ENCODE data around the gene THYN1.

The THYN1 gene

DNA sequence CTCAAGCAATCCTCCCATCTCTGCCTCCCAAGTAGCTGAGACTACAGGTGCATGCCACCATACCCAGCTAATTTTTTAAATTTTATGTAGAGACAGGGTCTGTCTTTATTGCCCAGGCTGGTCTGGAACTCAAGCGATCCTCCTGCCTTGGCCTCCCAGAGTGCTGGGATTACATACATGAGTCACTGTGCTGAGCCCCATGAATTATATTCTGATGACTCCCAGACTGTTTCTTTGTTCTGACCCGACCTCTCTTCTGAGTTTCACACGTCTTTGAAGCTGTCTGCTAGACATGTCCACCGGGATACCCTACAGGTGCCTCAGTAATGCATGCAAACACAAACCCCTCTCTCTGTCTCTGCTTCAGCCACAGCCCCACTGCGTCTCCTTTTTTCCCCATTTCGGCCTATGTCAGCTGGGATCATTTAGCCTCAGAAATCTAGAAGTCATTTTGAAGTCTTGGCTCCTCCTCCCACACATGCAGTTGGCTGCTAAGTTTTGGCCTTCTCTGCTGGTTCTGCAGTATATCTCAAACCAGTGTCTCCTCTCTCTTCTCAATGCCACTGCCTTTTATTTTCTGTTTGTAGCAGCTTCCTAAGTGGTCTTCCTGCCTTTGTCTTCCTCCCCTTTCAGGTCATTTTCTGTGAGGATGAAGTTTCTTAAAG is 23.9 kb downstream of the THYN1 start:
- Histone ChIP-seq H3K9ac (ENCODE audit: low read length) (no peak overlapping the region), H3K9me3 (ENCODE audit: control insufficient read depth, low read depth, low read length) (no peaks in the 10 kb centered on the region), H3K4me3 (ENCODE audit: low read length) (no peak overlapping the region), H3K4me1 (ENCODE audit: control insufficient read depth, low read depth, low read length) (peaks cover 6% of the 10 kb centered on the region), H3K36me3 (ENCODE audit: control insufficient read depth, low read depth, low read length) (no peaks in the 10 kb centered on the region), H3K27ac (ENCODE audit: low read length) (no peak overlapping the region), H3K27me3 (ENCODE audit: control insufficient read depth, insufficient read depth, low read length) (peaks cover 14% of the 10 kb centered on the region)

DNA sequence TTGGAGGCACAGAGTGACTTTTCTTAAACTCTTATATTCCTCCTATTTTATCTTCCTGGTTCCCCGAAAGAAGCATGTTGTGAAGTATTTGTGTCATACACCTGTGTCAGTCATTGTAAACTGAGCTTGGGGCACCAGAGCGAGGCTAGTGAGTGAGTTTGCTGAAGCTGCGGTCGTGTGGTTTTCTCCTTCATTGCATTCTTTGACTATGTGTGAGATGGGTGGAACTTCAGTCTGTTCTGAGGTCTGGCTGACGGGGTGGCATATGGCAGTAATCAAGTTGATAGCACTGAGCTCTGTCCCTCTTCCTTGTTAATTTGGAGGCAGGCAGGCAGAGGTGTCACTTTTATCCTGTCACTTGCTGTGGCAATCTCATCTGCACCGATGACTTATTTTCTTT is 24.5 kb downstream of the THYN1 start:
- Histone ChIP-seq H3K27ac (ENCODE audit: low read length) (no peak overlapping the region), H3K27me3 (ENCODE audit: control insufficient read depth, insufficient read depth, low read length) (peaks cover 14% of the 10 kb centered on the region), H3K4me3 (ENCODE audit: low read length) (no peak overlapping the region), H3K36me3 (ENCODE audit: control insufficient read depth, low read depth, low read length) (no peaks in the 10 kb centered on the region), H3K9ac (ENCODE audit: low read length) (no peak overlapping the region), H3K4me1 (ENCODE audit: control insufficient read depth, low read depth, low read length) (peaks cover 6% of the 10 kb centered on the region), H3K9me3 (ENCODE audit: control insufficient read depth, low read depth, low read length) (no peaks in the 10 kb centered on the region)

DNA sequence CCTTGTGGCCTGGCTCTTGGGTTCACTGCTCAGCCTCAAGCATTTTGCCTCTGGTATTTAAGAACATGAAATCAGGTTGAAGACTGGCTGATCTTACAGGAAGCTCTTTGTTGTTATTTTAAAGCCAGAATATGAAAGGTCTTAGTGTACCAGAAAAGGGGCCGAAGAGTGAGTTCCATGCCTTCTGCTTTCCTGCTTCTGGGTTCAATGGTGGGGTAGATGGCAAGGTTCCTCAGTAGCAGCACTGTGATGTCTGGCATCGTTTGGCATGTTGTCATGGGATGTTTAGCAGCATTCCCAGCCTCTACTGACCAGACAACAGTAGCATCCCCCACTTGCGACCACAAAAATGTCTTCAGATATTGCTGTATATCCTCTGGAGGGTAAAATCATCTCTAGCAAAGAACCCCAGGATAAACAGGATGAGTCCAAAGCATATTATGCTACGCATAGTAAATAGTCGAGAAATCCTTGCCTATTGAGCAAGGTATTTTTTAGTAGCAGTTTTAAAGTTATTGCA is 26.3 kb downstream of the THYN1 start:
- no peak overlapping the region for H3K27ac ChIP-seq (ENCODE audit: low read length)
- H3K4me1 ChIP-seq (ENCODE audit: control insufficient read depth, low read depth, low read length): peaks cover 11% of the 10 kb centered on the region
- no peaks in the 10 kb centered on the region for H3K36me3 ChIP-seq (ENCODE audit: control insufficient read depth, low read depth, low read length)
- H3K27me3 ChIP-seq (ENCODE audit: control insufficient read depth, insufficient read depth, low read length): peaks cover 14% of the 10 kb centered on the region
- no peaks in the 10 kb centered on the region for H3K9me3 ChIP-seq (ENCODE audit: control insufficient read depth, low read depth, low read length)
- H3K4me3 ChIP-seq (ENCODE audit: low read length): no peak overlapping the region
- no peak overlapping the region for H3K9ac ChIP-seq (ENCODE audit: low read length)

DNA sequence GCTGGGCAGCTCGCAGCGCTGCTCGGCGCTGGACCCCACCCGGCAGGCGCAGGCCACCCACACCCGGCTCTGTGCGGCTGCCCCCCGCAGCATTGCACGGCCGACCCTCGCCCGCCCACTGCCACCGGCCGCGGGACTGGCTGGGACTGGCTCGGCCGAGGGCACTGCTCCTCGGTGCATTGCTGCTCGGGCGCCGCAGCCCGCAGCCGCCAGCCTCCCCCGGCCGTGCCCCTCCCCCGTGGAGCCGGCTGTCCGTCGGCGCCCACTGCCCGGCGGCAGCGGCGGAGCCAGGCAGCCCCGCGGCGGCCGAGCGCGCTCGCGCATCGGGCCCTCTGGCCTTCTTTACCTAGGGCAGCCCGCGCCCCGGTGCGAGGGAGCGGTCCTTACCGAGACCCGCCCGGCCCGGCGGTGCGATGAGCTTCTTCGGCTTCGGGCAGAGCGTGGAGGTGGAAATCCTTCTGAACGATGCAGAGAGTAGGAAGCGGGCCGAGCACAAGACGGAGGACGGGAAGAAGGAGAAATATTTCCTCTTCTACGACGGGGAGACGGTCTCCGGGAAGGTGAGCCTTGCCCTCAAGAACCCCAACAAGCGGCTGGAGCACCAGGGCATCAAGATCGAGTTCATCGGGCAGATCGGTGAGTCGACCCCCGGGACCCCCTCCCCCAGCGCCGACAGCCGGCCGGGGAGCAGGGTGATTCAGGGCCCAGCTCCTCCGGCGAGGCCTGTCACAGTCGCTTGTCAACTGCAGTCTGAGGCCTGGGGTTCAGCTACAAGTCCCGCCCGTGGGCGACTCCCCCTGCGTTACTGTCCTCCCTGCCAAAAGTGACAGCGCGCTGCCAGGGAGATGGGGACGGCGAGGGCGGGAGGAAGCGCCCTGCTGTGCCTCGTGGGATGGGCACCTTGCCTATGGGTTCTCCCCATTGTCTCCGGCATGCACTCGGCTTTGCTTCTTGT is 28.2 kb downstream of the THYN1 start:
- Histone ChIP-seq H3K9ac (ENCODE audit: low read length) (peak overlapping the region; percentile 14), H3K4me3 (ENCODE audit: low read length) (peak overlapping the region; percentile 85), H3K9me3 (ENCODE audit: control insufficient read depth, low read depth, low read length) (no peaks in the 10 kb centered on the region), H3K4me1 (ENCODE audit: control insufficient read depth, low read depth, low read length) (peaks cover 11% of the 10 kb centered on the region), H3K36me3 (ENCODE audit: control insufficient read depth, low read depth, low read length) (peaks cover 8% of the 10 kb centered on the region), H3K27me3 (ENCODE audit: control insufficient read depth, insufficient read depth, low read length) (peaks cover 14% of the 10 kb centered on the region), H3K27ac (ENCODE audit: low read length) (no peak overlapping the region)

DNA sequence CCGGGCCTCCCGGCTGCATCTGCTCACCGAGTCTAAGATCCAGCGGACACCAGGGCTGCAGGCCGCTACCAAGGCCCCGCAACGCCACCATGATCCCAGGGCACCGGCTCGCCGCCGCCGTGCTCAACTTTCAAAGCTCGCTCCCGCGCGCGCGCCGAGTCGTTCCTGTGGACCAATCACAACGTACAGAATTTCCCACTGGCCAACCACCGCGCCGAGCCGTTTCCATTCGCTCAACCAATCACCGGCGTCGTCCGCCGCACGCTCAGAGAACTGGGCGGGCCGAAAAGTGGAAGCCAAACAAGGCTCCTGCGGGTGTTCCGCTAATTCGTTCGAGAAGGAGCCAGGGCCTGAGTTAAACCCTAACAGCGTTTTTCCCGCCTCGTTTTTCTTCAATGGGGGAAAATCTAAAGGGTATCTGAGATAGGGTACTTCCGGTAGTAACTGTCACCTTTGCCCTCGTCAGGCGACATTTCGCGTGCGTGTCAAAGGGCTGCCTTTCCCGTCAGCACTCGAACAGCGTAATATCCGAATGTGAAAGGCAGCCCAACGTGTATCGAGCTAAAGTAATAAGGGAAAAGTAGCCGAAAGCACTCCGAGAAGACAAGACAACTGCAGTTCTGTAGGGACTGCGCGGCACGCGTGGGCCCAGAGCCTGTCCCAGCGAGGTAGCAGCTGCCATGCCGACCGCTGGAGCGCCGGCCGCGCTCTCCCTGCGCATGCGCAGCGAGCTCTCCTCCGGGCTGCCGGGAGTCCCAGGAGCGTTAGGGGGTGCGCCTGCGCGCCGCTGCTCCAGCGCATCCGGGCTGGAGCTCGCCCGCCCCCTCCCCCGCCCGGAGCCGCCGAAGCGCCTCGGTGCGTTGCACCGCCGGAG is 29.1 kb downstream of the THYN1 start, which contains the start of the genes NCAPD3 and VPS26B:
TSS of gene NCAPD3 (minus strand) at position 132 of the 874 bp plus-strand sequence. CDS start at position 91, 41 bp downstream.
TSS of gene VPS26B (plus strand) at position 836 of the 874 bp plus-strand sequence. CDS start 452 bp downstream, outside the sequence.
- peaks cover 11% of the 10 kb centered on the region for H3K4me1 ChIP-seq (ENCODE audit: control insufficient read depth, low read depth, low read length)
- H3K27me3 ChIP-seq (ENCODE audit: control insufficient read depth, insufficient read depth, low read length): peaks cover 14% of the 10 kb centered on the region
- H3K9ac ChIP-seq (ENCODE audit: low read length): peak within 1 kb of the TSS; percentile 59
- H3K9me3 ChIP-seq (ENCODE audit: control insufficient read depth, low read depth, low read length): no peaks in the 10 kb centered on the region
- H3K27ac ChIP-seq (ENCODE audit: low read length): no peak within 1 kb of the TSS
- H3K36me3 ChIP-seq (ENCODE audit: control insufficient read depth, low read depth, low read length): peaks cover 16% of the 10 kb centered on the region
- peak within 1 kb of the TSS; percentile 85 for H3K4me3 ChIP-seq (ENCODE audit: low read length)

DNA sequence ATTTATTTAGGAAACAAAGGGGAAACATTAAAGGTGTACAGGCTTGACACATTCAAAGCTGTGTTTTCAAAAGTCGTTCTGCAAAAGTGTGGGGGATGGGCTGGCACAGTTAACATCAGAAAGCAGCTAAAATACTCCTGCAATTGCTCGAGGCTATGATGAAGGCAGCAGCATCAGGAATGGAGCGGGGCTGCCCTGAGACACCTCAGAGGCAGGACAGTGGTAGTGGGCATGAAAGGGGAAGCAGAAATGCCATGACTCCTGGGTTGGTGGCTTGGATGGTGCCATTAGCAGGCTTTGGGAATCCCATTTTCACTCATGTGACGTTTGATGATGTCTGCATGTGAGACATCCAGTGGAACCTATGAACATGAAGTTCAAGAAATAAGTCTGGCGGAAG is 30.0 kb downstream of the THYN1 start:
- H3K9me3 ChIP-seq (ENCODE audit: control insufficient read depth, low read depth, low read length): no peaks in the 10 kb centered on the region
- peaks cover 14% of the 10 kb centered on the region for H3K27me3 ChIP-seq (ENCODE audit: control insufficient read depth, insufficient read depth, low read length)
- H3K4me1 ChIP-seq (ENCODE audit: control insufficient read depth, low read depth, low read length): peaks cover 11% of the 10 kb centered on the region
- peak overlapping the region; percentile 85 for H3K4me3 ChIP-seq (ENCODE audit: low read length)
- no peak overlapping the region for H3K27ac ChIP-seq (ENCODE audit: low read length)
- H3K9ac ChIP-seq (ENCODE audit: low read length): peak overlapping the region; percentile 59
- peaks cover 24% of the 10 kb centered on the region for H3K36me3 ChIP-seq (ENCODE audit: control insufficient read depth, low read depth, low read length)

DNA sequence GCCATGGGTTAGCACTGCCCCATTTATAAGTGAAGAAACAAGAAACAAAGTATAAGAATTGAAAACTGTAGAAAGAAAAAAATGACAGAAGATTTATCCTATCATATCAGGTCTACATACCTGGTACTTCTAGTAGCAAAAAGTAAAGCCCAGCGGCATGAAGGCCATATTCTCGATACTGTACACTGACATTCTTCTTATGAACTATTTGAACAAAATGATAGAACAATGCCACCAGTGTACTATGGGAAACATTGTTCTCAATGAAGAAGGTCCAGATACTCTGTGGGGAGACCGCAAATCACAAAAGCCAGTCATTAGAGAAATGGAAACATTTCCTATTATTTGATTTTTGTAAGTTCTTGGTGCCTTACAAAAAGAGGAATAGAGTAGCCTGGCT is 36.3 kb downstream of the THYN1 start:
- Histone ChIP-seq H3K9ac (ENCODE audit: low read length) (no peak overlapping the region), H3K27me3 (ENCODE audit: control insufficient read depth, insufficient read depth, low read length) (no peaks in the 10 kb centered on the region), H3K4me1 (ENCODE audit: control insufficient read depth, low read depth, low read length) (no peaks in the 10 kb centered on the region), H3K4me3 (ENCODE audit: low read length) (no peak overlapping the region), H3K27ac (ENCODE audit: low read length) (no peak overlapping the region), H3K9me3 (ENCODE audit: control insufficient read depth, low read depth, low read length) (no peaks in the 10 kb centered on the region), H3K36me3 (ENCODE audit: control insufficient read depth, low read depth, low read length) (peaks cover 55% of the 10 kb centered on the region)

DNA sequence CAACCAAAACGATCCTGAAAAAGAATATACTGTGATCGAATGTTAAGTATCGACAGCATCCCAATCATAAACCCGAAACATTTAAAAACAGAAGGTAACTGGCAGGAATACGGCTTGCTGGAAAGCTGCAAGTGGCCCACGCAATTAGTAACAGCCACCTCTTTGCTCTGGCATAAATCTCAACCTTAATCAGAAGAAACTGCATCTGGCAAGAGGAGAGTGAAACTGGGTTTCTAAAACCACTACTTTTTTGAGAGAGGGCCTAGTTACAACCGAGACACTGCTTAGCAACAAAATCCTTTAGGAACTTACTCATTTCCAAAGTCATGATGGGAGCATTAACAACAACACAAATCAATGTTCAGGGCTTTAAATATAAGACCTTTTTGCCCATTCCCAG is 37.3 kb downstream of the THYN1 start:
- H3K4me1 ChIP-seq (ENCODE audit: control insufficient read depth, low read depth, low read length): no peaks in the 10 kb centered on the region
- no peak overlapping the region for H3K4me3 ChIP-seq (ENCODE audit: low read length)
- no peak overlapping the region for H3K27ac ChIP-seq (ENCODE audit: low read length)
- H3K36me3 ChIP-seq (ENCODE audit: control insufficient read depth, low read depth, low read length): peaks cover 55% of the 10 kb centered on the region
- H3K9ac ChIP-seq (ENCODE audit: low read length): no peak overlapping the region
- H3K9me3 ChIP-seq (ENCODE audit: control insufficient read depth, low read depth, low read length): no peaks in the 10 kb centered on the region
- H3K27me3 ChIP-seq (ENCODE audit: control insufficient read depth, insufficient read depth, low read length): no peaks in the 10 kb centered on the region

DNA sequence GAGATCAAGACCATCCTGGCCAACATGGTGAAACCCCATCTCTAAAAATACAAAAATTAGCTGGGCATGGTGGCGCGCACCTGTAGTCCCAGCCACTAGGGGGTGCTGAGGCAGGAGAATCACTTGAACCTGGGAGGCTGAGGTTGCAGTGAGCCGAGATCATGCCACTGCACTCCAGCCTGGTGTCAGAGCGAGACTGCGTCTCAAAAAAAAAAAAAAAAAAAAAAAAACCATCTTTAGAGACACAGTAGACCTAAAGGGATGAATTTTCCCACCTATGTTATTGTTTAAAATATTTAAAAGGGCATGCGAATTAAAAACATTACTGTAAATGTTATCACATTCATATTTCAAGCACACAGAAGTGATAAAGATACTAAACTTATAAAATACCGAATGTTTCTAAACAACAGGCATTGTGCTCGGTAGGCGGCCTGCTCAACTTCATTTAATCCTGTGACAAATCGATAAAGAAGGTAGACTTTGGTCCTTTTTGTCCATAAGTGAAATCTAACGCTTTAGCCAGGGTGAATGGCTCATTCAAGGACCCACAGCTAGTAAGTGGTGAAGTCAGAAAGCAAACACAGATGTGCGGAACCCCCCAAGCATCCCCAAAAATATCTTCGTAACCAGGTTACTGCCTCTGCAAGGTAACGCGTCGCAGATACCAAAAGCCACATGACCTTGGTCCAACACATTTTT is 45.5 kb downstream of the THYN1 start:
- H3K27me3 ChIP-seq (ENCODE audit: control insufficient read depth, insufficient read depth, low read length): no peaks in the 10 kb centered on the region
- no peaks in the 10 kb centered on the region for H3K9me3 ChIP-seq (ENCODE audit: control insufficient read depth, low read depth, low read length)
- H3K36me3 ChIP-seq (ENCODE audit: control insufficient read depth, low read depth, low read length): peaks cover 66% of the 10 kb centered on the region
- H3K4me3 ChIP-seq (ENCODE audit: low read length): no peak overlapping the region
- H3K4me1 ChIP-seq (ENCODE audit: control insufficient read depth, low read depth, low read length): no peaks in the 10 kb centered on the region
- H3K27ac ChIP-seq (ENCODE audit: low read length): no peak overlapping the region
- no peak overlapping the region for H3K9ac ChIP-seq (ENCODE audit: low read length)

DNA sequence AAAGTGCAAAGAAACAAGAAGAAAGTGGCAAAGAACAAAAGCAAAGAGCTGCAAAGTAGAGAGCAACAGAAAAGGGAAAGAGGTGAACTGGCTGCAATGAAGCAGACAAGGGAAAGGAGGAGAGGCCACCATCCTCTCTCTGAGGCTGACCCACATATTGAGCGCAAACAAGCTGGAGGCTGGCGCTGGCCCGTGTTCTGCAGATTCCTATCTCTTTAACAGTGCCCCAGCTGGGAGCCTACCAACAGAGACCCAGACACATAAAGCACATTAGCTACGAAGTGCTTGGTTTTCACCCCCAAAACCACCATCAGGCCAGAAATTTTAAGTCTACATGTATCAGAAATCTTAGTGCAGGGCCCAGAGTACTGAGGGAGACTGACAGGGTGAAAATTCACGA is 47.0 kb downstream of the THYN1 start:
- H3K4me3 ChIP-seq (ENCODE audit: low read length): no peak overlapping the region
- no peak overlapping the region for H3K27ac ChIP-seq (ENCODE audit: low read length)
- H3K27me3 ChIP-seq (ENCODE audit: control insufficient read depth, insufficient read depth, low read length): no peaks in the 10 kb centered on the region
- no peak overlapping the region for H3K9ac ChIP-seq (ENCODE audit: low read length)
- H3K9me3 ChIP-seq (ENCODE audit: control insufficient read depth, low read depth, low read length): no peaks in the 10 kb centered on the region
- H3K4me1 ChIP-seq (ENCODE audit: control insufficient read depth, low read depth, low read length): no peaks in the 10 kb centered on the region
- H3K36me3 ChIP-seq (ENCODE audit: control insufficient read depth, low read depth, low read length): peaks cover 80% of the 10 kb centered on the region

Measured in iPS-18a (cell line).